OCI-M2 (cell line): Measurements from ENCODE around the gene TRAM2.

Experiments
- DNase-seq: peaks from one replicate; lab custom pipeline; 2025; ENCODE audit not compliant: unreplicated experiment; lab: John Stamatoyannopoulos, UW

TRAM2 gene

GRCh38 chr6:52595000-52595795, 18.3 kb upstream of the TRAM2 start:
- no peak for DNase-seq

- no peak for DNase-seq
Observed at GRCh38 chr6:52594221-52594620, 17.4 kb upstream of the TRAM2 start.

- no peak for DNase-seq
Observed at GRCh38 chr6:52591832-52592231, 15.0 kb upstream of the TRAM2 start.

- no peak for DNase-seq
Observed at GRCh38 chr6:52590152-52590891, 13.5 kb upstream of the TRAM2 start.

- no peak for DNase-seq
Observed at GRCh38 chr6:52588710-52589091, 11.8 kb upstream of the TRAM2 start.

- no peak for DNase-seq
Observed at GRCh38 chr6:52588087-52588709, 11.3 kb upstream of the TRAM2 start.

- DNase-seq, result no peak
Observed at GRCh38 chr6:52587001-52587400, 10.1 kb upstream of the TRAM2 start.

- DNase-seq, result no peak
Observed at GRCh38 chr6:52584203-52584602, 7.3 kb upstream of the TRAM2 start.

GRCh38 chr6:52582996-52583395, 6.1 kb upstream of the TRAM2 start:
- DNase-seq, result no peak

GRCh38 chr6:52582446-52582845, 5.6 kb upstream of the TRAM2 start:
- DNase-seq, result no peak

- DNase-seq, result no peak
Observed at GRCh38 chr6:52580905-52581304, 4.0 kb upstream of the TRAM2 start.

- no peak for DNase-seq
Observed at GRCh38 chr6:52579006-52579660, 2.3 kb upstream of the TRAM2 start.

- no peak for DNase-seq
Observed at GRCh38 chr6:52577778-52578463, 1.1 kb upstream of the TRAM2 start.

- no peak for DNase-seq
Observed at GRCh38 chr6:52576392-52577021, 353 bp downstream of the TRAM2 start.

GRCh38 chr6:52576054-52576391, 837 bp downstream of the TRAM2 start:
- DNase-seq, result no peak

- DNase-seq, result no peak
Observed at GRCh38 chr6:52575502-52575892, 1.4 kb downstream of the TRAM2 start.

- no peak for DNase-seq
Observed at GRCh38 chr6:52574709-52575501, 2.0 kb downstream of the TRAM2 start.

- no peak for DNase-seq
Observed at GRCh38 chr6:52573295-52573694, 3.6 kb downstream of the TRAM2 start.

GRCh38 chr6:52572536-52572935, 4.3 kb downstream of the TRAM2 start:
- DNase-seq, result no peak
